ENCODE results near the gene TMEM86B.

TMEM86B gene

GRCh38 chr19:55272142-55272541, 43.6 kb upstream of the TMEM86B start:
- no peak overlapping the region for H3K4me3 ChIP-seq
- H3K27ac ChIP-seq: no peak overlapping the region
- intact Hi-C loops (cut with DNase I; ENCODE audit: low total_unique reads): no loop called here
- H3K9me3 ChIP-seq: no peaks in the 10 kb centered on the region
- no peaks in the 10 kb centered on the region for H3K27me3 ChIP-seq
- TF ChIP-seq CTCF (IDR thresholded peaks at IDR 0.05): no peak
- DNase-seq: no peak
- no peaks in the 10 kb centered on the region for H3K4me1 ChIP-seq
- H3K36me3 ChIP-seq: peaks cover 13 to 80% (median 42%) of the 10 kb centered on the region in 3 donors

- H3K27me3 ChIP-seq: no peaks in the 10 kb centered on the region
- DNase-seq: peak in 1 of 2 donors; percentile 7
- peaks cover 17 to 64% (median 42%) of the 10 kb centered on the region in 3 donors for H3K36me3 ChIP-seq
- intact Hi-C loops (cut with DNase I; ENCODE audit: low total_unique reads): no loop called here
- H3K4me1 ChIP-seq: no peaks in the 10 kb centered on the region
- H3K4me3 ChIP-seq: no peak overlapping the region
- H3K27ac ChIP-seq: no peak overlapping the region
- no peaks in the 10 kb centered on the region for H3K9me3 ChIP-seq
- TF ChIP-seq CTCF (IDR thresholded peaks at IDR 0.05): no peak
Observed at GRCh38 chr19:55270172-55270942, 41.8 kb upstream of the TMEM86B start.

- intact Hi-C loops (cut with DNase I; ENCODE audit: low total_unique reads): no loop called here
- no peak overlapping the region for H3K4me3 ChIP-seq
- no peak for TF ChIP-seq CTCF (IDR thresholded peaks at IDR 0.05)
- no peak for DNase-seq
- no peaks in the 10 kb centered on the region for H3K9me3 ChIP-seq
- H3K4me1 ChIP-seq: no peaks in the 10 kb centered on the region
- H3K27ac ChIP-seq: no peak overlapping the region
- H3K36me3 ChIP-seq: peaks cover 16 to 53% (median 35%) of the 10 kb centered on the region in 3 donors
- H3K27me3 ChIP-seq: no peaks in the 10 kb centered on the region
Observed at GRCh38 chr19:55269299-55269698, 40.7 kb upstream of the TMEM86B start.

GRCh38 chr19:55266840-55267239, 38.3 kb upstream of the TMEM86B start:
- no peak for TF ChIP-seq CTCF (IDR thresholded peaks at IDR 0.05)
- Histone ChIP-seq H3K36me3 (peaks cover 4 to 36% (median 13%) of the 10 kb centered on the region in 3 donors), H3K27ac (no peak overlapping the region), H3K9me3 (no peaks in the 10 kb centered on the region), H3K4me3 (no peak overlapping the region), H3K4me1 (no peaks in the 10 kb centered on the region), H3K27me3 (no peaks in the 10 kb centered on the region)
- intact Hi-C loops (cut with DNase I; ENCODE audit: low total_unique reads): no loop called here
- DNase-seq: no peak

- no peaks in the 10 kb centered on the region for H3K27me3 ChIP-seq
- no peak for DNase-seq
- no peak overlapping the region for H3K27ac ChIP-seq
- intact Hi-C loops (cut with DNase I; ENCODE audit: low total_unique reads): no loop called here
- no peaks in the 10 kb centered on the region for H3K4me1 ChIP-seq
- no peak overlapping the region for H3K4me3 ChIP-seq
- TF ChIP-seq CTCF (IDR thresholded peaks at IDR 0.05): no peak
- no peaks in the 10 kb centered on the region for H3K9me3 ChIP-seq
- peaks cover 4 to 32% (median 9%) of the 10 kb centered on the region in 3 donors for H3K36me3 ChIP-seq
Observed at GRCh38 chr19:55266404-55266803, 37.8 kb upstream of the TMEM86B start.

Data from tibial artery (tissue), 4 donors.